Stimulated activated CD4-positive, alpha-beta T cell treated with anti-CD3 and anti-CD28 coated beads, Interleukin-4, amount 100 ng/mL, for 48 hours (primary cell): ENCODE measurements around the gene EDIL3.

Experiments
- DNase-seq, 2 donors: peaks; one replicate each; pipeline ENCODE4 v3.0.0-alpha.2; 2020; ENCODE audit warnings: low read depth in 2 of 2

Gene EDIL3

DNA sequence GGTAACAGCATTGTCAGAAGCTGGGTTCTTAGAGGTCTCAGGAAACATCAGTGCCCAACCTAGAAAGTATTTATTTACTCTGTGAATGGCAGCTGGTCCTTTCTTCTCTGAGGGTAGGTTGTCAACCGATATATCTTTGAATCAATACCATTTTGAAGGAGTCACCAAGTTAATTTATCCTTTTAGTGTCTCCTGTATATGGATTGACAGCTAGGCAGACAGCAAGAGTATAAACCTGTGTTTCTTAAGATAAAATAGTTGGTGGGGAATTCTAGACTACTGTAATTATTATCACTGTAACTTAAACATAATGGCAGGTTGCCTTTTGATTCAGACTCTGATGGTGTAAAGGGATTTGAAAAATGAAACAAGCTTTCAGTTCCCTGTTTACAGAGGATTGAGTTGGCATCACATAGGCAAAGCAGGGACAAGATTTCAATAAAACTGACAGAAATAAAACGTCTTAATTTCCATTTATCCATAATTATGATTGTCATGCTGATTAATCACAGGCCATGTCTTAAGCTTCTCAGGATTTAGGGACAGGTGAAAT lies 473.2 kb downstream of the EDIL3 start:
- DNase-seq, result no peak

DNA sequence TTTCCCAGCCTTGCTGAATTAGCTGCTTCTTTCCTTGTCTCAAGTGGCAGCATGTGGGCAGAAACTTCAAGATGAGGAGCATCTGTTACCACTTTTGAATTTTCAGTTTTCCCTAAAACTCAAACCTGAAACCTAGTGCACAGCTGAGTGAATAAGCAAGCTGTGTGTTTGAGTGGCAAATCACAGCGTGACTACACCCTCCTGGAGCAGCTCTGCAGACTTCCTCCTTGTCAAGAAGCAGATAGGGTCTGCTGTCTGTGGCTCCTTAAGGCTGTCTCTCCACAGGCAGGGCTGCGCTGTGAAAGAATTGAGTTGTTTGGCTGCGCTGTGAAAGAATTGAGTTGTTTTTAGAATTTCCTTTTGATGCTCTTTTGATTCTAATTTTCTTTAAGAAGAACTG lies 484.4 kb downstream of the EDIL3 start:
- DNase-seq, result no peak

DNA sequence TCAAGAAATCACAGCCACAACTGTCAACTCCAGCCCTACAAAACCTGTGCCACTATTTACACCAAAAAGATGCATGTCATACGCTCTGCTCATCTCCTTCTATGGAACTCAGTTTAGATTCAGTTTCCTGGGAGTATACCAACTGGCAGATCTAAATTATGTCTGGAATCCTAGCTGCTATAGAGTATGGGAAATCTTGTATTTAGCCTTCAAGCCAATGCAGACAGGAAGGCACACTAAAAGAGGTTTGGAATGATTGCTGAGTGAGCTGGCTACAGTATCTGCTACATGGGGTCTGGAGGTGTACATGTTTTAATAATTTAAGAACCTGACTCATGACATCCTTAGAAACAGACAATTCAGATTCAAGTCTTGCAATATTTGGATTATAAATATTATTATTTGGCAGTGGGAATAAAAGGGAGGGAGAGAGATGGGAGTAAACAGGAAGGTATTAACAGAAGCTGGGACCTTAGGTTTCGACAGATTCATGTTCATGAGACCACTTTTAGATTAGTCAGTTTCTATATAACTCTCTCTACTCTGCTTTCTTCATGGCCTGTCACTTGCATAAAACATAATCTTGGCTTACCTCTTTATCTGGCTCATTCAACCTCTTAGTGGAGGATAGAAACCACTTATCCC lies 485.2 kb downstream of the EDIL3 start:
- no peak for DNase-seq

DNA sequence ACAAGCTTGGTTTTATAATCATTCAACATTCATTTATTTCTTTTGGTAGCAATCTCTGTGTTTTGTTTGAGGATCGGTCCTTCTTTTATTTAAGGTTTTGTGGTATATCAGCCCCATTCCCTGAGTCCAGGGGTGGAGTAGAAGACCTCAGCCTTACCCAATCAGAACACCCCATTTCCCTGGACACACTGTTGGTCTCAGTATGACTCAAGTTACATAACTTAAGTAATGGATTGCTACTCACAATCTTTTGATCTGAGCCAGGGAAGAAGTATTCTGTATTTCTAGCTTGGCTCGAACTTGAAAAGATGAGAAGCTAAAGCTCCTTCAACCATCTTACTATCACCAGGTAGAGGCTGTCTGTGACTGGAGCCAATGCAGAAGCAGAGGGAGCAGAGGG lies 488.8 kb downstream of the EDIL3 start:
- DNase-seq, result no peak

DNA sequence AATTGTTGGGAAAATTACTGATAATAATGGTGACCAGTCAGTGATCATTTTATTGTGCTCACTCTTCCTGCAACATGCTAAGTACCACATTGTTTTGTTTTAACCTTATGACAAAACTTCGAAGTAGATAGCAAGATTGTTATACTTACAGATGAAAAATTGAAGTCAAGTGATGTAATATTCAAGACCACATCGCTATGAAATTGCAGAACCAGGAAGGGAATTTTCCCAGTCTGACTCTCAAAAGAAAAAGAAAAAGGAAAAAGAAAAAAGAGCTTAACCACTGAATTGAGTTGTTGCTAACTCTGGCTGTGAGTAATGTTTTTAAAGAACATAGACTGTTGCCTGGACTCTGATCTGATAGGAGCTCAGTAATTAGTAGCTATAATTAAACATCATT lies 493.4 kb downstream of the EDIL3 start:
- DNase-seq, result no peak
